ENCODE data around the gene PHOX2B. TPM values are rescaled to one million over a fixed set of nuclear protein-coding genes. Genes with fewer than 3 reads are reported as not detected.
"Not testable (repeated sequence)": the region's sequence is repeated elsewhere in the genome, so short reads cannot be mapped to it uniquely, and the experiment has no call there.

PHOX2B gene
- polyA plus RNA-seq, 5 donors: 0.07 to 0.17 (median 0.08) TPM; not detected in 2

DNA sequence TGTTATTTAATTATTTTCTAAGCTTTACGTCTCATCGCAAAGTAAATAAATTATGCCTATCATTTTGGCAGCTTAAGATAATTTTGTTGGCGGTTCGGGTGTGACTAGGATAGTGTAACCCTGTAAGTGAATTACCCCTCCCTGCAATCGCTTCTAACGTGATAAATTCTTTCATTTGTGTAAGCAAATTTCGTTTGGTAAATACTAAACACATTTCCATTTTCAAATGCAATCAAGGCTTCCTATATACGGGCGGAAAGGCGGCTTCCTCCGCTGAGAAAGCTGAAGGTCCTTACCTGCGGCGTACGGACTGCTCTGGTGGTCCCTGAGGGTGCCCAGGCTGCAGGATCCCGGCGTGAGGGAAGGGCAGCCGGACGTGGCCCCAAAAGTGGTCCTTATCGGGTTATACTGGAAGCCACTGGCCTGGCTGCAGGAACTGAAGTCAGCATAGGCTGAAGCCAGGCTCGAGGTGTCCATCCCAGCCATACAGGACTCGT, 403 bp downstream of the PHOX2B start:
- DNase-seq: no peak

DNA sequence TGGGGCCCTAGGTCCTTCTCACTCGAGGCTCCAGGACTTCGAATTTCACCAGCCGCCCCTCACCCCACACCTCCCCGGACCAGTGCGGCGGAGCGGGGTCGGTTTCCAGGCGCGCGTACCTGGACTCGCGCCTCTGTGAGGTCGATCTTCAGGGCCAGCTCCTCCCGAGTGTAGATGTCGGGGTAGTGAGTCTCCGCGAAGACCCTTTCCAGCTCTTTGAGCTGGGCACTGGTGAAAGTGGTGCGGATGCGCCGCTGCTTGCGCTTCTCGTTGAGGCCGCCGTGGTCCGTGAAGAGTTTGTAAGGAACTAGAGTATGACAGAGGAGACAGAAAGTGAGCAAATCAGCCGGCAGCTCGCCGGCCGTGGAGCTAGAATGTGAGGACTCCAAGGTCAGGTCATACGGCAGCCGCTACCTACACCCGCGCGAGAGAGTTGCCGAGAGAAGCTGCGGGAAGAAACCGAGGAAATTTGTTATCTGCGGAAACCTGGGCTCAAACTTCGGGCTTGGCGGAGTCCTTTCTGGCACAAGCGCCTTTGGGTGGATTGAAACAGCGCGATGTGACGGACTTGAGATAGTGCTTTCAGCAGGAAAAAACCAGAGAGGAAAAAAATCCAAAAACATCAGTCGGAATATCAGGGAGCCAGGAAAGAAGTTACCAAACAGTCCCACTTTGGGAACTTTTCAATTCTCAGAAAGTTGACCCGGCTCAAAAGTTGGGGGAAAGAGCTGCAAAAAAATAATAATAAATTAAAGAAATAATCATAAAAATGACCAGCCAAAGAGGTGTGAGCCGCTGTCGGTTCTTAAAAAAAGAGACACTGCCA, 1.1 kb downstream of the PHOX2B start:
- DNase-seq: no peak

DNA sequence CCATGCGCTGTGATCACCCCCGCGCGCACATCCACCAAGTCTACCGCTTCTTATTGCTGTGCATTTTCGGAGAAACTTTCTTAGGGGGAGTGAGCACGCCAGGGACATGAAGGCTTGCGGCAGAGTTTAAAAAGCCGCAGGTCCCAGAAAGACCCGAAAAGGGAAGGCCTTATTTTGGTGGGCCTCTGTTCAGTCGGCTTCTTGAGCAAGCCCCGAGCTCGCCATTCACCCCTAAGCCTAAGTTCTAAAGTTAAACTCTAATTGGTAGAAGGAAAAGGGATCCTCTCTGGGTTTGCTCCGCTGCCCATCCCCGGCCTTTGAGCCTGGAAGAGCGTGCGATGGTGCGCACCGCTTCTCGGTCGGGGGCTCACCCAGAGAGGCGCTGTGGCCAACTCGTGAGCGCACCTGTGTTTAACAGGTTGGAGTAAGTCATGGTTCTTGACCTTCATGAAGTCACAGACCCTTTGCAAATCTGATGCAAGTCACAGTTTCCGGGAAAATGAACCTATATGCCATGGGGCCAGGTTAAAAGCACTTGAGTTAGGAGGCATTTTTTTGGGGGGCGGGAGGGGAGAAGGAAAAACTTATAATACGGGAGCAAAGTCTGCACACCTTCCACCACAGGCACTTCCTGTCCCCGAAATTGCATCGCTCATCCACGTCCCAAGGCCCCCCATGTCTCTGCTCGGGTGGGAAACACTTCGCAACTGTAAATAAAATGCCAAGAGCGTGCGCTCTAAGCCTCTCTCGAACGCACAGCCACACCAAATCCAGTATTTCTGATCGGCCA, 1.9 kb downstream of the PHOX2B start:
- no peak for DNase-seq

DNA sequence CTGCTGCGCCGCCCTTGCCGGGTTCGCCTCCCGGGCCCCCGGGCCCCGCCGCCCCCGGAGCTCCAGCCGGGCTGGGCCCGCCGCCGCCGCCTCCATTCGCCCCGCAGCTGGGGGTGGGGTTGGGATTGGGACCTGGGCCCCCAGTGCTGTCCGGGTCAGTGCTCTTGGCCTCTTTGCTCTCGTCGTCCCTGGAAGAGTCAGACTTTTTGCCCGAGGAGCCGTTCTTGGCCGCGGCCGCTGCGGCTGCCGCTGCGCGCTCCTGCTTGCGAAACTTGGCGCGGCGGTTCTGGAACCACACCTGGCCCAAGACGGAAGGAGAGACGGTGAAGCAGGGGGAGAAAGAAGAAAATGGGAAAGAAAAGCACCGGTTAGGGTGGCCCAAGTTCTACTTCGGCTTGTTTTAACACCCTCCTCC, 2.5 kb downstream of the PHOX2B start:
- no peak for DNase-seq

DNA sequence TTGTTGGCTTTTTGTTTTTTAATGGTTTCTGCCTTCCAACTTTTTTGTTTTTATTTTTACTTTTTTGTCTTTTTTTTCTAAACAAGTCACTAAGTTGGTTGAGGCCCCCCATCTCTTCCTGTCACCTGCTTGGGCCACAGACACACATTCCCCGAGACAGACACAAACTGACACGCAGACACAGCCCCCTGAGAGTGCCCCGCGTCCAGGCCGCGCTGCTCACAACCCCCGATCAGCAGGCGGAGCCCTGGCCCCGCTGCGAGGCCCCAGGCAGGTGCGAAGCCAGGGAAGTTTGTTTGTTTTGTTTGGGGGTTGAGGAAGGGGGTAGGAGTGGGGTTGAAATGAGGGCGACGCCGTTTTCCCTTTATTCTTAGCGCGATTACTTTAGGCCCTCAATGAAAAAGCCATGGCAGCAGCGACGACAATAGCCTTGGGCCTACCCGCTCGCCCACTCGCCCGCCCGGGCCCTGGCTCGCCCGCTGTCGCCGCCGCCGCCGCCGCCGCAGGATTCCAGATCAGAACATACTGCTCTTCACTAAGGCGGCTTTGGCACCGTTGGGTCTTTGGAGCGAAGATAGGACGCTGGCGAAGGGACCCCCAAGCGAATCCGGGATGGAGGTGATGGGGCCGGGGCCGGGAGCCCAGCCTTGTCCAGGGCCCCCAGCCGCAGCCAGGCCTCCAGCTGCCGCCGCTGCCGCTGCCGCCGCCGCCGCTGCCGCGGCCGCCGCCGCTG, 3.1 kb downstream of the PHOX2B start:
- no peak for DNase-seq

DNA sequence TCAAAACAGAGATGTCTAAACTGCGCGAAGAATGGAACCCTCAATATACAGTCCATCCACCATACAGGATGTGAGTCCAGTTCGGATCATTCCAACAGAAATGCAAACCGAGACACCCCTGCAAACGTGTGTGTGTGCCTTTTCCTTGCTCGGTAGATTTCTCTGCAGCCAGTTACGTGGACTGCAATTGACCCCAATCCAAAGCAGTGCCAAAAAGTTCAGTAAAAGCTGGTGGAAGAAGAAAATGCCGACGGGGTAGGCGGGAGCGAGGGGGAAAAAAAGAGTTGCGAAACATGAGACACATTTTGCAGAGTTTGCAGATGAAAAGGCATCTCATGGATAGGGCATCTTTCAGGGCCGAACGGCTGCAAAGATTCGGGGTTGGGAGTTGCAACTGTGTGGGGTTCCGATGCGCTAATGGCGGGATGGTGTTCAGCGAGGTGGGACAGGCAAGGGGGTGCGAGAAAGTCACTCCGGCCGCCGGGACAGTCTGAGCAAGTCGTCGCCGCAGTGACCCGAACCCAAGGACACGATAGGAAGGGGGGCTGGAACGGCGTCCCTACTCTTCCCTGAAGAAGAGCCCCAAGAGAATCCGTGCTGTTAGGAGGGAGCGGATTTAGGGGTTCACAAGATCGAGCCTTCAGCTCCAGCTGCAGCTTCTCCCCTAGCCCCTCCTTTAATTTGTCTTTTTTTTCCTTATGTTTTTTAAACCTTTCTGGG, 3.8 kb downstream of the PHOX2B start:
- no peak for DNase-seq

DNA sequence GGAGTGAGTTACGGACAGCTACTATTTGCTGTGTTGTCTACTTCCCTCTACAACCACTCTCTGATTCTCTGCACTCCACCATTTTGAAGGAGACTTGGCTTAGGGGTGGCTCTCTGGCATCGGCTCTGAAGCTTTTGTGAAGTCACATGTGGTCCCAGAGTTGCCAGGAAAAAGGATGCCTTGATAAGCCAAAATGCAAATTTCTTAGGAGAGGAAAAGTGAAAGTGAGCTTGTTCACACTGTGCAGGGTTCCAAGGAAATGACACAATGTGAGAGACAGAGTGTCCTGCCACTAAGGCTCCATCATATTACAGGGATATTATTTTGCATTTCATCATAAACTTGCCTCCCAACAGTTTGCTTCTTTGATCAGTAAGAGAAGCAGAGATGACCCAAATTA, 7.2 kb downstream of the PHOX2B start:
- DNase-seq: no peak

DNA sequence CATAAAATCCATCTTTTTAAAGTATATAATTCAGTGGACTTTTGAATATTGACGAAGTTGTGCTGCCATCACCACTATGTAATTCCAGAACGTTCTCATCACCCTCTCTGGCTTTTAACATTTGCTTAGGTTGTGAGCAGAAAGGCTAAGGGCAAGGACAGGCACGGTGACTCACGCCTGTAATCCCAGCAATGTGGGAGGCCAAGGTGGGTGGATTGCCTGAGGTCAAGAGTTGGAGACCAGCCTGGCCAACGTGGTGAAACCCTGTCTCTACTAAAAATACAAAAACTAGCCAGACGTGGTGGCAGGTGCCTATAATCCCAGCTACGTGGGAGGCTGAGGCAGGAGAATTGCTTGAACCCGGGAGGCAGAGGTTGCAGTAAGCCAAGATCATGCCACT, 11.0 kb downstream of the PHOX2B start:
- not testable (repeated sequence) for DNase-seq

DNA sequence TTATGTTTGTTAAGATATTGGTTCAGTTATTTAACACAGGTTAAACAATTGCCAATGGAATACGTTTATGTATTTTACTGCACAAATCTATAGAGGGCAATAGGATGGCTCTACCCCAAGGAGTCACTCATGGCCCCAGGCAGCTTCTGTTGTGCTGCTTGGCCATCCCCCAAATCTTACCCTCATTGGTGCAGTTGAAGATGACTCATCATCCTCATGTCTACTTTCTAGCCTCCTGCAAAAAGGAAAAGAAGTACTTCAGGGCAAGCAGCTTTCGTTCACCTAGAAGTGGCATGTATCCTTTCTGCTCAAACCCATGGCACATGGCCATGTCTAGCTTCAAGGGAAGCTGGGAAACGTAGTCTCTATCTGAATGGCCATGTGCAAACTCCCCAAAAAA, 14.2 kb downstream of the PHOX2B start:
- no peak for DNase-seq

DNA sequence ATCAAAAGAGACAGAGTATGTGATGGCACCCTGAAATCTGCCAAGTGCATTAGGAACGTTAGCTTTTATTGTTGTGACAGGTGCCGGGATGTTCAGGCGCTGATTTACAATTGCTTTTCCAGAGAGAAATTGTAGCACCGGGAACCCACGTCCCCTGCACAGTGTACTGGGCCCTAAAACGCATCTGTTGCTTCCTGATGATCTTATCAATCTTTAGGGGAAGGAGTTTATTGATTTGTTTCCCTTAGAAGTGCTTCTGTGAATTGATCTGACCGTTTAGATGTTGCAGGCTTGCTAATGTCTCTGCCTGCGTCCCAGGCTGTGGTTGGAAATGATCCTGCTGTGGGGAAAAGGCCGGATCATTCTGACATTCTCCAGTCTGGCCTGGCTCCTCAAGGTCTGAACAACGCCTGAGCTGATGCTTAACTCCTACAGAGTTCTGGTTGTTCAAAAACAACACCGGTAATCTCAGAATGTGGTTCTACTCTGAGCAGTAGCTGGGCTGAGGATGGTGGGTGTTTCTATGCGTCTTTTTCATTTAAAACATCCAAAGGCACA, 16.9 kb downstream of the PHOX2B start:
- DNase-seq: no peak

DNA sequence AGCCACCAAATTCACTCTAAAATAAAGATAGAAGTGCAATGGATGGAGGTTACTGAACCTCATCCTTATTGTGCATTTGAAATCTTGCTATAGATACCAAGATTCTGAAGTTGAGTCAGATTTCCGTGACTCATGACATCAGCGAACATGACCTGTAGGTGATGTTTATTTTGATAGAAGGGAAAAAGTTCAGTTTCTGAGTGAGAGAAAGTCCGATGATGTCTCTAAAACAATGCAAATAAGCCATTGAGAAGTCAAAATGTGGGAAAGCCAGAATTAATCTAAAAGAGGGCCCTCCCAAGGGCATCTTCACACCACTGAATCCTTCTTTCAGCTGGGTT, 20.0 kb downstream of the PHOX2B start:
- no peak for DNase-seq

DNA sequence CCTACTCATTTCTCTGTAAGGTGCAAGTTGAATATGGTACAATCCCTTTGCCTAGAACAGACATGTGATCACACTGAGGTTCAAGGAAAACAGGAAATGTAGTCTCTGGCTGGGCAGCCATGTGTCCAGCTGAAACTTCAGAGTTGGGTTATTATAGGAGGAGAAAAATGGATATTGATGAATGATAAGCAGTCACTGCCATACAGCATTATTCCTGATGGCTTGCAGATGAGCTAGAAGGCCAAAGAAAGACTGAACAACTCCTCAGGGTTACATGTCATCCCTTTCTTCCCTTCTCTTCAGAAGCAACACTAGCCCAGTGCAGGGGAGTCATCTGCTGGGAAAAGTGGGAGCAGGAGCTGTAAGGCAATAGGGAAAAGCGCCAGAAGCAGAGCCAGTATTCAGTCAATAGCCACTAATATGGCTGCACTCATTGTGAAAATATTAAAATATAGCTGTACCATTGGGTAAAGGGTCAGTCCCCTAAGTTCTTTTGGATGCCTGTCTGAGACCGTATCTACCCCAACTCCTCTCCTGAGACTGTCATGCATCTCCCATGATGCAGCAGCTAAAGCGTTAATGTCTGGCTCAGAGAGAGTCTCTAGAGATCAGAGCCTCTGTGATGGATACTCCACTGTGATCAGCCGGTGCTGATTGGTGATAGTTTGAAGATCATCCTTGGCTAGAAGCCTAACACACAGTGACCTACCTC, 20.5 kb downstream of the PHOX2B start:
- no peak for DNase-seq

DNA sequence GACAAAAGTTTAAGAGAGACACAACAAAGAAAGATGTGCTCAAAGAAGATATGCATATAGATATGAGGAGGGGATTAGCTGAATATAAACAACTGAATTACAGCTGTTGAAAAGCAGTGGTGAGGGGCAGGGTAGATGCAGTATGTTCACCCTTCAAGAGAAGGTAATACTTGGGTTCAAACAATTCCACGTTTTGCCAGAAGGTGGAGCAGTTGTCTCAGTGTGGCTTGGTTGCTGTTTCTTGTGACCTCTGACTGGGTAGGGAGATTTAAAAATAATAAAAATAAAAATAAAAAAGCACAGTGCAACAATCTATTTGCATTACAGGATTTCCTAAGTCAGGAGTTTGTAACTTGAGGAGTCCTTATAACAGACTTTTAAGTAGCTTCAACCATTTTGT, 23.3 kb downstream of the PHOX2B start:
- DNase-seq: no peak

DNA sequence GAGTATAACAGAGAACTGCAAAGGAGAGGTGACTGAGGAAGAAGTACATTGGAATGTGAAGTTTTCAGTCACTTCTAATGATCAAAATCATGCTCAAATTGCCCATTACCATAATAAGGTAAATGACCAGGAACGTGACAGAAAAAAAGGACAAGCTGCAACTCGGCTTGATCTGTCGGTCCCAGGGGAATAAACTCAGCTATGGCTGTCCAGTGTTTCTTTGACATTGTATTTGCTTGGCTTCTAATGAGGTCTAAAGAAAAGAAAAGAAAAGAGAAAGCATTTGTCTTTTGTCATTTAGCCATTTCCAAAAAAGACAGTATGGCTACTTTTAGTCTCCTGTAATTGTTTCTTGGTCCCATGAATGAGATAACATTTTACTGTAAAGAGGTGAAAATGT, 25.2 kb downstream of the PHOX2B start:
- DNase-seq: no peak

DNA sequence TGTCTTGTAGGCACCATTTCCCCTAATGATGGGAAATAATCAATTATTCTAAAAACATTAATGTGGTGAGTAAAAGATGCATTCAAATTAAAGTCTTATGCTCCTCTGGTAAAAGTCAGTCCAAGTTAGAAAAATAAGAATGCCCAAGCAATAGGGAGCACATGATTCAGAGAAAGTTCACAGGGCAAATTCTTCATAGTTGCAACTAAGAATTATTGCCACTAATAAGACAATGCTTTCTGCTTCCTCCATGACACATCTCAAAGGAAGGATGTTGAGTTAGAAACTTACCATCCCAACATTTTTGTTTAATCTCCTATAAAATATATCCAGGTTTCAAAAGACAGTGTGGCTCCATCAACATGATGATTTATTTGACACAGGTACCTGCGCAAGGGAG, 26.3 kb downstream of the PHOX2B start:
- DNase-seq: no peak

DNA sequence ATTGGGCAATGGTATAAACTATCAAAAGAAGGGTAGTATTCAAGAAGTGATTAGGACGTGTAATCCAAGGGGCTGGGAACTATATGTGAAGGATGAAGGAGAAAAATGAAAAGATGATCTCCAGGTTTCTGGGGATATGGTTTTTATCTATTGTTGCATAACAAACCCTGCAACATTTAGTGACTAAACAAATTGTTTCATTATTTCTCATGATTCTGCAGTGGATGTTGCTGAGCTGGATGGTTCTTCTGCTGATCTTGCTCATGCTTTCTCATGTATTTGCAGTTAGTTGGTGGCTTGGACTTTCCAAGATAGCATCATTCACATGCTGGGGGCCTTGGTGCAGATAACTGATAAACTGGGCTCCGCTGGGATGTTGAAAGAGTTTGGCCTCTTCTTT, 29.1 kb downstream of the PHOX2B start:
- DNase-seq: no peak

DNA sequence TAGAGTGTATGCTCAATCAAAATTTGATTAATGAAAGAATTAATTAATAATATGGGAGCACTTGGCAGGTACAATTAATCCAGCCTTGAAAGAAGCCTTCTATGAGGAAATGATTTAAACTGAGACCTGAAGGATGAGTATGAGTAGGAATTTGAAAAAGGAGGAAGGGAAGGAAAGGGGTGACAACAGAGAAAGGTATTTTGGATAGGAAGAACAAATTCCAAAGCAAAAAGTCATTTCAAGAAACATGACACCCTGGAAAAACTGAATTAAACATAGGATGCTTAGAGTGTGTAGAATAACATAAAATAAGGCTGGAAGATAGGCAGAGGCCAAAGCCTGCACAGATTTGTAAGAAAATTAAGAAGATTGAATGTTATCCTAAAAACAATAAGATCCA, 29.6 kb downstream of the PHOX2B start:
- DNase-seq: no peak

DNA sequence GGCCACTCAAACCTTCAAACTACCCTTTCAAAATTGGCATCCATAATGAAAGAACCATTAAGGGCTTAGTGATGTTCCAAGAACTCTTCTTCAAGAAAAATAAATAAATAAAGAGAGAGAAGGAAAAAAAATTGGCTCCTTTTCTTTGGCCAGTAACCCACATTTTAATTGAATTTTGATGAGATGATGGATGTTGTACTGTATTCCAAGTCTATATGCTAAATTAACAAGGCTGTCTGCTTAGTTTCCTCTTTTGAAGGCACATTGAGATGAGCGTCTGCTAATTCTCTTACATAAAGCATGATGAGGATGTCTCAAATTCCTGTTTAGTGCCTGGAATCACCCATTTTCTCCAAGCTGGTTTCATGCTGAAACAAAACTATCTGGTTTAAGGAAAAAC, 33.4 kb downstream of the PHOX2B start:
- no peak for DNase-seq

DNA sequence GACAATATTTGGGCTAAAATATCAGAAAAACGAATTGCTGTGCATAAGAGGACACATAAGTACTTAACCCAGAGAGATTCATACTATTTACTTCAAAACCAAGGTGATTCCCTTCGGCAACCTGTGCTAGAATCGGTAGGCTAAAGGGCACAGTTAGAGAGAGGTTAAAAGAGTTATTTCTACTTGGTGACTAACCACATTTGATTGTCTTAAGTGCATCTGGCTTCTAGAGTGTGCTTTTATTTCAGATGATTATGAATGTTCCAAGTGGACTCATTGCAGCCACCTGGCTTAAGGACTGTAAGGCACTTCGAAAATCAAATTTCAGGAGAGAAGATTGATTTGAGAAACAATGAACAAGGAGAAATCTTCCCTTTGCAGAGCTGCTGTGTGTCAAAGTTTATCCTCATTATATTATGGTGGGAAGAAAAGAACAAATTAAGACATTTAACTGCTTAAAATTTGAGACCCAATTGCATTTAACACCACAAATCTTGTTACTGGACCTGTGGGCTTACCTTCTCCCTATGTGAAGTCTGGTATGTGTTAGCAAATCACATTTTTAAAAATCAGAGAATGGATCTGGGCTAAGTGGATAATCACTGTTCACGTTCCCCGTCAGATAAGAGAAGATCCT, 34.0 kb downstream of the PHOX2B start:
- no peak for DNase-seq

DNA sequence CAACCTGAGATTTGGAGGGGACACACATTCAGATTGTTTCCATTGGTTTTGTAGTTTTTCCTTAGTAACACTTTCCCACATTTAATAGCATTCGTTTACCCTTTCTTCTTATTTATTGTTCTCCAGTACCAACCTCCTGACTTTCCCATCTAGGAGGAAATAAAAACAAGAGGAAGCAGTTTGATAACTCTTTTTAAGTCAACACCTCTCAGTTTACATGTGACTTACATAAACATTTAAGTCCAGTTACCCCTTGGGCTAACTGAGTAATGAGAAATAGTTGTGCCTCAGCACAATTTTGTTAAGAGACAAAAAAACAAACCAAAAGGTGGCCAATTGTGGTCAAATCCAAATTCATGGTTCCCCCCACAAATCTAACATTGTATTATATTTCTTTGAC, 34.8 kb downstream of the PHOX2B start:
- DNase-seq: no peak
